SK-N-SH (cell line): Measurements from ENCODE around the gene COL8A2.

ENCODE experiments used
- CHD2 ChIP-seq: fragments of 150-350 bp; IDR thresholded peaks from 2 replicates; pipeline ENCODE4 v1.6.1; 2018; ENCODE audit warnings: low read length; ENCODE audit not compliant: partially characterized antibody
- CTCF ChIP-seq: fragments of 200-600 bp; sonication (generic); IDR thresholded peaks from 2 replicates; pipeline ENCODE4 v1.6.1; 2017; ENCODE audit warnings: antibody characterized with exemption, mild to moderate bottlenecking, moderate library complexity
- EP300 ChIP-seq, 2 experiments: IDR thresholded peaks; 2 replicates each; pipeline versions ENCODE4 v1.4.0 to v1.6.1; 2012; ENCODE audit warnings: borderline replicate concordance in 1 of 2, low read depth in 1 of 2, low read length in 1 of 2
- RAD21 ChIP-seq: IDR thresholded peaks from 2 replicates; pipeline ENCODE4 v1.6.1; 2012; ENCODE audit warnings: mild to moderate bottlenecking, low read length
- RFX5 ChIP-seq: IDR thresholded peaks from 2 replicates; pipeline ENCODE4 v1.6.1; 2012; ENCODE audit warnings: mild to moderate bottlenecking, improper control_type of control experiment, low read length
- SIN3A ChIP-seq: IDR thresholded peaks from 2 replicates; pipeline ENCODE4 v1.6.1; 2012; ENCODE audit warnings: low read depth, mild to moderate bottlenecking, low read length, moderate library complexity, borderline replicate concordance
- TF ChIP-seq, protein P1 (sequence below): IDR thresholded peaks from 2 replicates; pipeline ENCODE4 v1.4.0; 2012; ENCODE audit warnings: low read depth, borderline replicate concordance

GRCh38 chr1:36111151-36111550 lies 13.9 kb downstream of the COL8A2 start:
- TF ChIP-seq RAD21 = no peak
- no peak for TF ChIP-seq CTCF
- TF ChIP-seq SIN3A = no peak
- TF ChIP-seq CHD2 = no peak
- TF ChIP-seq RFX5 = no peak
- no peak for TF ChIP-seq EP300 (IDR thresholded peaks at IDR 0.05; ENCODE audit: borderline replicate concordance in 1 of 2, low read depth in 1 of 2, low read length in 1 of 2)
- TF ChIP-seq, protein P1, sequence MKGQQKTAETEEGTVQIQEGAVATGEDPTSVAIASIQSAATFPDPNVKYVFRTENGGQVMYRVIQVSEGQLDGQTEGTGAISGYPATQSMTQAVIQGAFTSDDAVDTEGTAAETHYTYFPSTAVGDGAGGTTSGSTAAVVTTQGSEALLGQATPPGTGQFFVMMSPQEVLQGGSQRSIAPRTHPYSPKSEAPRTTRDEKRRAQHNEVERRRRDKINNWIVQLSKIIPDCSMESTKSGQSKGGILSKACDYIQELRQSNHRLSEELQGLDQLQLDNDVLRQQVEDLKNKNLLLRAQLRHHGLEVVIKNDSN = no peak
